AG10803 (cell line): Measurements from ENCODE around the gene AFG1L.

ENCODE experiments used
- DNase-seq: peaks from one replicate; pipeline ENCODE4 v3.0.0; 2010; ENCODE audit warnings: low read depth
- H3K4me3 ChIP-seq: 2 replicates; pipeline ENCODE4 v1.5.1; 2011; ENCODE audit warnings: mild to moderate bottlenecking, low read length, control low read depth
- CTCF ChIP-seq: conservative IDR thresholded peaks from 2 replicates; pipeline ENCODE4 v1.5.1; 2011; ENCODE audit warnings: mild to moderate bottlenecking, low read length, control low read depth, inconsistent platforms

Gene AFG1L

GRCh38 chr6:108275976-108276375, 18.9 kb upstream of the AFG1L start:
- TF ChIP-seq CTCF, result no peak
- H3K4me3 ChIP-seq, result no peak overlapping the region
- no peak for DNase-seq

DNA sequence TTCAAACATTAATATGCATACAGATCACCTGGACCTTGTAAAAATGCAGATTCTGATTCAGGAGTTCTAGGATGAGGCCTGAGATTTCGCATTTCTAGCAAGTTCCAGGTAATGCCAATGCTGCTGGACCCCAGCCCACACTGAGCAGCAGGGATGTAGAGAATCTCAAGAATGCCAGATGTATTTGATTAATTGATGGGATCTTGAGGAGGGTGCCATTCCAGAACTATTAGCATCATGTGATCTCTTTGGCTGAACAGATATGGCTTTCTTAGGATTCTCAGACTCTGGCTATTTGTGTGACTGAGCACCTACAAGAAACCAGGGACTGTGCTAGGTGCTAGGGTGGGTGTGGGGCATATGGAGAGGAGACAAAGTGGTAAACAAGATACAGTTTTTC, 17.6 kb upstream of the AFG1L start:
- DNase-seq, result peak; percentile 7
- no peak for TF ChIP-seq CTCF
- no peak overlapping the region for H3K4me3 ChIP-seq

DNA sequence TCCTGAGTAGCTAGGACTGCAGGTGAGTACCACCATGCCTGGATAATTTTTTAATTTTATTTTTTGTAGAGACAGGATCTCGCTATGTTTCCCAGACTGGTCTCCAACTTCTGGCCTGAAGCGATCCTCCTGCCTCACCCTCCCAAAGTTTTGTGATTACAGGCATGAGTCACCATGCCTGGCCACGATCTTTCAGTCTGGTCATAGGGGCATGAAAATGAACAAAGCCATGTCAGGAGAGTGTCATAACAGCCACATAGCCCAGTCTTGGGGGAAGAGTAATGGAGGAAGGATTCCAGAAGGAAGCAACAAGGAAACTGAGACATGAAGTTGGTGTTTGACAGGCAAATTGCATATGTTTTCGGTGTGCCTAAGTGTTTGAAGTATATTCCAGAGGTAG, 17.0 kb upstream of the AFG1L start:
- no peak for DNase-seq
- no peak for TF ChIP-seq CTCF

DNA sequence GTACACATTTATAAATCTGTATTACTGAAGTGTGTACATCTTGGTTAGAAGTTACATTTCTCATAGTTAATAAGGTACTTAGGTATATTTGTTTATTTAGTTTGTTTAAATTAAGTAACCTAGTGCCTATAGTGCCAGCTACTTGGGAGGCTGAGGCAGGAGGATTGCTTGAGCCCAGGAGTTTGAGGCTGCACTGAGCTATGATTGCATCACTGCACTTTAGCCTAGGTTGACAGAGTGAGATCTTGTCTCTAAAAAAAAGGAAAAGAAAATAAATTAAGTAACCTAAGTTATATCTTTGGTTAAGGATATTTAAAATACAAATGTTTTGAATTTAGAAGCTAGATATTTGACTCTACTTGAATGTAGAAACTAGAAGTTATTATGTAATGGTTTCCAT, 9.5 kb upstream of the AFG1L start:
- no peak overlapping the region for H3K4me3 ChIP-seq
- TF ChIP-seq CTCF, result no peak
- DNase-seq, result no peak

More for the DNA sequence above, 17.0 kb upstream of the AFG1L start:
- H3K4me3 ChIP-seq, result no peak overlapping the region

DNA sequence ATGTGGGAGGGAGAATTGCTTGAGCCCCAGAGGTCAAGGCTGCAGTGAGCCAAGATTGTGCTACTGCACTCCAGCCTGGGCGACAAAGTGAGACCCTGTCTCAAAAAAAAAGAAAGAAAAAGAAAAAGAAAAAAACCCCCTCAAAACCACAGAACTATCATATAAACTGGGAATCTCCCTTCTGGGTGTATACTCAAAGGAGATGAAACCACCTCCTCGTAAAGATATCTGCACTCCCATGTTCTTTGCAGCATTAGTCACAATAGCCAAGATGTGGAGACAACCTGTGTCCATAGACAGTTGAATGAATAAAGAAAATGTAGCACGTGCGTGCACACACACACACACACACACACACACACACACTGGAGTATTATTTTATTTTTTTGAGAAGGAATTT, 8.5 kb upstream of the AFG1L start:
- no peak for DNase-seq

DNA sequence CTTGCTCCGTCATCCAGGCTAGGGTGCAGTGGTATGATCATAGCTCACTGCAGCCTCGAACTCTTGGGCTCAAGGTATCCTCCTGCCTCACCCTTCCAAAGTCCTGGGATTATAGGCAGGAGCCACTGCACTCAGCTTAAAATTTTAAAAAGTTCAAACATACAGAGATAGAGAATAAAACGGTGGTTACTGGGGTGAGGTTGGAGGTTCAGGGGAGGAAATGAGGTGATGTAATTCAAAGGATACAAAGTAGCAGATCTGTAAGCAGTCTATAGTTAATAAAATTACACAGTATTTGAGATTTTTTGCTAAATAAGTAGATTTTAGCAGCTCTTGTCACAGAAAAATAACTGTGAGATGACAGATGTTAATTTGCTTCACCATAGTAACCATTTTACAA, 7.5 kb upstream of the AFG1L start:
- no peak for DNase-seq
- TF ChIP-seq CTCF, result no peak
- H3K4me3 ChIP-seq, result no peak overlapping the region

More for the DNA sequence above, 8.5 kb upstream of the AFG1L start:
- TF ChIP-seq CTCF, result no peak
- H3K4me3 ChIP-seq, result no peak overlapping the region

DNA sequence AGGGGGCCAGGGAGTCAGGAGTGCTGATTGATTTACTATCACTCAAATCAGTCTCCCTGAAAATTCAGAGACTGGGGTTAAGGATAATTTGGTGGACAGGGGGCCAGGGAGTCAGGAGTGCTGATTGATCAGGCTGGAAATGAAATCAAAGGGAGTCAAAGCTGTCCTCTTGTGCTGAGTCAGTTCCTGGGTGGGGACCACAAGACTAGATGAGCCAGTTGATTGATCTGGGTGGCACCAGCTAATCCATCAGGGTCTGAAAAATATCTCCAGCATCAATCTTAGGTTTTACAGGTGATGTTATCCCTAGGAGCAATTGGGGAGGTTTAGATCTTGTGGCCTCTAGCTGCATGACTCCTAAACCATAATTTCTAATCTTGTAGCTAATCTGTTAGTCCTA, 6.1 kb upstream of the AFG1L start:
- no peak for TF ChIP-seq CTCF
- no peak overlapping the region for H3K4me3 ChIP-seq
- no peak for DNase-seq
